Measurements from ENCODE around the gene UNC45B.
"Not testable (repeated sequence)": the region's sequence is repeated elsewhere in the genome, so short reads cannot be mapped to it uniquely, and the experiment has no call there.

Gene UNC45B

DNA sequence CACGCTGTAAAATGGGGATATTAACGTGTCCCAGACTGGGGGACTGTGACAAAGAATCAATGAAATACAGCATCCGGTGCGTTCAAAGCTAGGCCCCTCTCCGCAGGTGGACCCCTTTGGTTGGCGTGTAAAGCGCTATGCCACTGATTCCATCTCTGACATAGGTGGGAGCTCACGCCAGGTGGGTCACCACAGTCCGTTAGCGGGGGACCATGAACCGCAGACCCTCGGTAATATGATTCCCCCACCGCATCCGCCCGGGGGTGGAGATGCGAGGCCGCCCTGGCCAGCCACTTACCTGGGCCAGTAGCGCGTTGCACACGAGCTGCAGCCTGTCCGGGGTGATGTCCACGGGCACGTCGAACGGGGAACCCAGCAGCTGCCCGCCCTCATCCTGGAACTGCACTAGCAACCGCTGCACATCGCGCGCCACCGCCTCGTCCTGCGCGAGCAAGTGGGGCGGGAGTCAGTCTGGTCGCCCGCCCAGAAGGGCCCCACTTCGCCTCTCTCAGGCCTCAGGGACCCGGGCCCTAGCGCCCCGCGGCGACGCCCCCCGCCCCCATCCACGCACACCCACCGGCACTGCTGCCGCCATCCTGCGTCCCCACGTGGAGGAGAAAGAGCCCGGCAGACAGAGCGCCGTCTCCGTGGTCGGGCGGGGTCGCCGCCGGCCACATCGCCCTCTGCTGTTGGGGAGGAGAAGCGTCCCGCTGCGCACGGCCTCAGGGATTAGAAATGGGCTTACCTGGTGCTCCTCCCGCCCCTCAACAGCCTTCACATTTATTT lies 5.7 kb upstream of the UNC45B start, which contains the start of gene NLE1:
NLE1 (minus strand) TSS at position 623 of the 786 bp plus-strand sequence; CDS start at position 595, 28 bp downstream.
- peak; percentile 81 to 84 for DNase-seq (ENCODE audit: low read depth in 2 of 2)

GRCh38 chr17:35142467-35142796 lies 5.2 kb upstream of the UNC45B start:
- DNase-seq (ENCODE audit: low read depth in 2 of 2), result no peak

DNA sequence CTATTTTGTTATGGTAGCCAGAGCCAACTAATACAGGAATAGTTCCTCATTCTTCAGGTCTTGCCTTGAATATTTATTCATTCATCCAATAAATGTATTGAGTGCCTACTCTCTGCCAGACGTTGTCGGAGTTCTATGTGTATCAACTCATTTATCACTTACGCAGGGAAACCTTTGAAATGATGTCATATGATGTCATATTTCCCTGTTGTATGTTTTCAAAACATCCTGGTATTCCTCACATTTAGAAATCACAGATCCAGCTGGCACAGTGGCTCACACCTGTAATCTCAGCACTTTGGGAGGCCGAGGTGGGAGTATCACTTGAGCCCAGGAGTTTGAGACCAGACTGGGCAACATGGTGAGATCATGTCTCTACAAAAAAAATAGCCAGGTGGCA lies 2.8 kb upstream of the UNC45B start:
- DNase-seq (ENCODE audit: low read depth in 2 of 2), result no peak

- no peak for DNase-seq (ENCODE audit: low read depth in 2 of 2)
Measured at GRCh38 chr17:35146214-35146833, 1.3 kb upstream of the UNC45B start.

- no peak for DNase-seq (ENCODE audit: low read depth in 2 of 2)
Measured at GRCh38 chr17:35148144-35148543, 527 bp downstream of the UNC45B start.

- no peak for DNase-seq (ENCODE audit: low read depth in 2 of 2)
Measured at GRCh38 chr17:35149941-35150340, 2.3 kb downstream of the UNC45B start.

DNA sequence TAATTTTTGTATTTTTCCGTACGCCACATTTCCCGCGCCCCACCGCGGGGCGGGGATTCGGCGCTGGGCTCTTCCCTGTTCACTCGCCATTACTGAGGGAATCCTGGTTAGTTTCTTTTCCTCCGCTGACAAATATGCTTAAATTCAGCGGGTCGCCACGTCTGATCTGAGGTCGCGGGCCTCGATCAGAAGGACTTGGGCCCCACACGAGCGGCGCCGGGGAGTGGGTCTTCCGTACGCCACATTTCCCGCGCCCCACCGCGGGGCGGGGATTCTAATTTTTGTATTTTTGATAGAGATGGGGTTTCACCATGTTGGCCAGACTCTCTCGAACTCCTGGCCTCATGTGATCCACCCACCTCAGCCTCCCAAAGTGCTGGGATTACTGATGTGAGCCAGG lies 3.5 kb downstream of the UNC45B start:
- not testable (repeated sequence) for DNase-seq (ENCODE audit: low read depth in 2 of 2)

DNA sequence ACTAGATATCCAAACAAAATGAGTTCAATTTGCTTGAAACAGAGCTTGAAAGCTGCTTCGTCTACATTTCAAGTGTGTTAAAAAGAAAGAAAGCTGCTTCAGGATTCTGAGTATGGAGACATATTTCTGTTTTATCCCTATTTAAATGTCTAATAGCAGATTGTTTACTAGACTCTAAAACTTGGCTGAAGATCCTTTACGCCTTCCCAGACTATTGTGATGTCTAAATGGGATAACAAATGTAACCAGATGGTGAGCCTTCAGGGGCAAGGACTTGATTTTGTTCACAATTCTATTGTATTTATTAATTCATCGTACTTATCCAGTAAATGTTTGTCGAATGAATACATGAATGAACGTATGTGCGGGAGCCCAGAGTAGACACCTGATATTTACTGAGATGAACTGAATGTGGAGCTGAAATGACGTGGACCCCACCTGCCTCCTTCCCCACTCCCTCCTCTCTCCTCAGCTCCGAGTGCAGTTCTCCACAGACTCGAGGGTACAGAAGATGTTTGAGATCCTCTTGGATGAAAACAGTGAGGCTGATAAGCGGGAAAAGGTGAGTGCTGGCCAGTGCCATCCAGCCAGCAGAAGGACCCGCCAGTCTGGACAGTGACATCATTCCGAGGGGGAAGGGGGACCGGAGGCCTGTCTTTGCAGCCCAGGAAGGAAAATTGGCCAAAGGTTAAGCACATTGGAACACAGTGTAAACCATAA lies 5.0 kb downstream of the UNC45B start:
- no peak for DNase-seq (ENCODE audit: low read depth in 2 of 2)

DNA sequence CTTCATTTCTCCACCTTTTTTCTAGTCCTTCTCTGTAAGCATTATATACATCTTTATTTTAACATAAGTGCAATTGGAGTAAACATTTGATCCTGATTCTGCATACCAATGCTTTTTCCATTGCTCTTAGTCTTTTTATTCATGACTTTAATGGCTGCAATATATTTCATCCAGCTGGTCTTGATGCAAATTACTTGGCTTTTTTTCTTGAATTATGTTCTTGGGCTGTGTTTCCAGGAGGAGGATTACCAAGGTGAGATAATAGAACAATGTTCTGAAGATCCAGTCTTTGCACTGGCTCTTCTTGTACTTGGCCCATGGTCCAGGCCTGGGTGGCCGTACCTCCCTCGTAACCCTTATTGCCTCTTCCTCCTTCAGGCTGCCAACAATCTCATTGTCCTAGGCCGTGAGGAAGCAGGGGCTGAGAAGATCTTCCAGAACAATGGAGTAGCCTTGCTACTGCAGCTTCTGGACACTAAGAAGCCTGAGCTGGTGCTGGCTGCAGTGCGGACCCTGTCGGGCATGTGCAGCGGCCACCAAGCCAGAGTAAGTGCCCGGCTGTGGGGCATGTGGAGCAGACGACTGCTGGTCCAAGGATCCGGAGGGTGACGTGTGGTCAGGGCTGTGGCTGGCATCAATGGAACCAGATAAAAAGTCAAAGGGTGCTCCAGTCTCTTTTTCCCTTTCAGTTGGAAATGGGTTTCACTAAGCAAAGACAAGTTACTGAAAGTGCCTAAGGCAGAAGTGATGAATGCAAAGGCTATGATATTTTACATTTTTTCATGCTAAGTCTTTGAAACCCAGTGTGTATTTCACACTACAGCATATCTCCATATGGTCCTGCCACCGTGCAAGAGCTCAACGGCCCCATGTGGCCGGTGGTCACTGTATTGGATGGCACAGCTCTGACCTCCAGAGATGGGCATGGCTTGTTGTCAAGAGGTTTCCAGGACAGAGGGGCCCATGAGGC lies 6.9 kb downstream of the UNC45B start:
- DNase-seq (ENCODE audit: low read depth in 2 of 2), result no peak

GRCh38 chr17:35155246-35155645 lies 7.6 kb downstream of the UNC45B start:
- no peak for DNase-seq (ENCODE audit: low read depth in 2 of 2)

DNA sequence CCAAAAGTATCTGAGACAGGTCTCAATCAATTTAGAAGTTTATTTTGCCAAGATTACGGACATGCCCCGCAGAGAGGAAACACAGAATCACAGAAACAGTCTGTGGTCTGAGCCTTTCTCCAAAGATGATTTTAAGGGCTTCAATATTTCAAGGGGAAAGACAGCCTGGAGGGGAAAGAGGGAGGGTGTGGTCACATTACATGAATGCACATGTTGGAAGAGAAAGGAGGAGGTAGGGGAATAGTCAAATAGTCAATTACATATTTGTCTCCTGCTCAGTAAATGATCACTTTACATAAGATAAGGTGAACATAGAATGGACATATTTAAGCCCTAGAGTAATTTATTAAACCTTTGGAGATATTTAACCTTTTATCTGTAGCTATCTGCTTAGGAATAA lies 12.3 kb downstream of the UNC45B start:
- DNase-seq (ENCODE audit: low read depth in 2 of 2), result no peak

DNA sequence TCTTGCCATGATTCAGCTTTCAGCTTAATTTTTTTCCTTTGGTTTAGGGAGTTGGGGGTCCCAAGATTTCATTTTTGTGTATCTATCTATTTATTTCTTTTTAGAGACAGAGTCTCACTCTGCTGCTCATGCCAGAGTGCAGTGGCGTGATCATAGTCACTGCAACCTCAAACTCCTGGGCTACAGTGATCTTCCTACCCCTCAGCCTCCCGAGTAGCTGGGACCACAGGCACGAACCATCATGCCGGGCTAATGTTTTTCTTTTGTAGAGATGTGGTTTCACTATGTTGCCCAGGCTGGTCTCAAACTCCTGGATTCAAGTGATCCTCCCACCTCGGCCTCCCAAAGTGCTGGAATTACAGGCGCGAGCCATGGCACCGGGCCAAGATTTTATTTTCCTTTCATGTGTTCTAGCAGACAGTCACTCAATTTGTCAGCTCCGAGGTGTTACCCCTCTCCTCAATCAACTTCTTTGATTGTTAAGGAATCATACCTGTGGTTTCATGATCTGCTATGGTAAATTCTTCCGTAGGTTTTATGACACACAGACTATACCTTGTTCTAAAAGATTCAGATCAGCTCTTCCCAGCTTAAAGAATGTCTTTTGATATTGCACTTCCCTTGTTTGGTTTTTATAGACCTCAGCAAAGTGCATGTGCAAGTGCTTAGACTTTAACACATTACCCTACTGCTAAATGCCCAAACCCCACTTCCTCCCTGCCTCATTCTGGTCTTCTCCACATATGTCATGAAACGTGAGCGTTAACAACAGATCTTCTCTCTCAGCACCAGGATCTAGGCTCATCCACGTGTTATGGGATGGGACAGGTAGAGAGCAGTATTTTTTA lies 13.0 kb downstream of the UNC45B start:
- no peak for DNase-seq (ENCODE audit: low read depth in 2 of 2)

DNA sequence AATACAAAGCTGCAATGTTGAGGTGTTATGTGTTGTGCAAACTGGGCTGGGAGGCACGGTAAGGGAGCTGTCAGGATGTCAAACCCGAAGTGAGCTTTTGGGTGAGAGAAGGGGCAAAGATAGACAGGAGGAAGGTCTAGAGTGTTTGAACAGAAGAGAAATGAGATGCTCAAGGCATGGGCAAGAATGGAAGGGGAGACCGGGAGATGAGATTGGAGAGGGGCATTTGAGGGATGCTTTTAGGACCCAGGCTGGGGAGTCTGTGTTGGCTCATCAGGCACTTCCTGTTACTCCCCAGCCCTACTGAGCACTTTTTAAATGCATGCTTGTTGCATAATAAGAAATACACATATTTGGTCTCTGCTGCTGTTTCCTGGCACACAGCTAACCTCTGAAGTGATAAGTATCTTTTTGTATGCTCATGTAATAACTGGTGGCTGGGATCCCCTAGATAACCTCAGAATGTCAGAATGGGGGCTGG lies 13.7 kb downstream of the UNC45B start:
- no peak for DNase-seq (ENCODE audit: low read depth in 2 of 2)

- no peak for DNase-seq (ENCODE audit: low read depth in 2 of 2)
Measured at GRCh38 chr17:35162755-35163154, 15.1 kb downstream of the UNC45B start.

DNA sequence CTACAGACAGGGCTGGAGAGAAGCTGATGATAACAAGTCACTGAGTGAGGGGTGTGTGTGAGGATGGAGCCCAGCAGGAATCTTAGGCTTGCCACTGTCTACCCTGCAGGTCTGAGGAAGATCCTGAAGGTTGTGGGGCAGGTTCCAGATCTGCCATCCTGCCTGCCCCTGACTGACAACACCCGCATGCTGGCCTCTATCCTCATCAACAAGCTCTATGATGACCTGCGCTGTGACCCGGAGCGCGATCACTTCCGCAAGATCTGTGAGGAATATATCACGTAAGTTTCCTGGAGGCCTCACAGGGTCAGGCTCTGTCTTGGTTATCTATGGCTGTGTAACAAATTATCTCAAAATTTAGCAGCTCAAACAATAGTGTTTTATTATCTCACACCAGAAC lies 16.3 kb downstream of the UNC45B start:
- no peak for DNase-seq (ENCODE audit: low read depth in 2 of 2)

DNA sequence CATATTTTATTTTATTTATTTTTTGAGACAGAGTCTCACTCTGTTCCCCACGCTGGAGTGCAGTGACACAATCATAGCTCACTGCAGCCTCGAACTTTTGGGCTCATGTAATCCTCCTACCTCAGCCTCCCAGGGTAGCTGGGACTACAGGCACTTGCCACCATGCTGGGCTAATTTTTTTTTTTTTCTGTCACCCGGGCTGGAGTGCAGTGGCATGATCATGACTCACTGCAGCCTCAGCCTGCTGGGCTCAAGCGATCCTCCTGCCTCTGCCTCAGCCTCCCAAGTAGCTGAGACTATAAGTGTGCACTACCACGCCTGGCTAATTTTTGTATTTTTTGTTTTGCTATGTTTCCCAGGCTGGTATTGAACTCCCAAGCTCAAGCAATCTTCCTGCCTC lies 17.1 kb downstream of the UNC45B start:
- DNase-seq (ENCODE audit: low read depth in 2 of 2), result no peak

GRCh38 chr17:35166526-35166925 lies 18.9 kb downstream of the UNC45B start:
- no peak for DNase-seq (ENCODE audit: low read depth in 2 of 2)

GRCh38 chr17:35167046-35167445 lies 19.4 kb downstream of the UNC45B start:
- DNase-seq (ENCODE audit: low read depth in 2 of 2), result no peak

- no peak for DNase-seq (ENCODE audit: low read depth in 2 of 2)
Measured at GRCh38 chr17:35167666-35168065, 20.0 kb downstream of the UNC45B start.

GRCh38 chr17:35169835-35170363 lies 22.3 kb downstream of the UNC45B start:
- DNase-seq (ENCODE audit: low read depth in 2 of 2), result no peak

Data from stimulated activated CD8-positive, alpha-beta memory T cell treated with anti-CD3 and anti-CD28 coated beads, Interleukin-2, amount 100 ng/mL, for 48 hours (primary cell).